ENCODE results near the gene POP4.

- TF ChIP-seq CTCF (IDR thresholded peaks at IDR 0.05) (no peak), EP300 (IDR thresholded peaks at IDR 0.05) (no peak)
These were observed 12.2 kb upstream of the POP4 start for GRCh38 chr19:29593869-29594268.
